GM10248 (cell line): ENCODE data around the gene AUTS2.
"Not testable (repeated sequence)": the region's sequence is repeated elsewhere in the genome, so short reads cannot be mapped to it uniquely, and the experiment has no call there.

ENCODE experiments used
- CTCF ChIA-PET: fragments of 300-600 bp; sonication (Branson Sonifier 250); formaldehyde crosslinking; extraction: SDS; loops from one replicate; lab custom pipeline; 2021; ENCODE audit warnings: antibody characterized with exemption; lab: Yijun Ruan, JAX
- POLR2A ChIA-PET: fragments of 350-650 bp; sonication (Branson Sonifier 250); formaldehyde crosslinking; extraction: SDS; loops from one replicate; lab custom pipeline; 2020; ENCODE audit warnings: antibody characterized with exemption; lab: Yijun Ruan, JAX
- DNase-seq: peaks from one replicate; pipeline ENCODE4 v3.0.0; 2012; ENCODE audit errors: extremely low spot score
- CTCF ChIP-seq: IDR thresholded peaks from 2 replicates; pipeline ENCODE4 v1.5.1; 2012; ENCODE audit warnings: mild to moderate bottlenecking, low read depth; ENCODE audit errors: extremely low read depth, missing control alignments, control extremely low read depth

Gene AUTS2

GRCh38 chr7:70728872-70729552 is 1130.7 kb downstream of the AUTS2 start:
- no peak for TF ChIP-seq CTCF
- POLR2A ChIA-PET = no interaction called here
- CTCF ChIA-PET = interaction anchor here (1.6 to 2.5 kb wide), 2 partner anchors 12 to 32 kb away, joined by 4 to 9 read pairs; no protein-coding TSS in a partner anchor
- DNase-seq = no peak

- CTCF ChIA-PET = interaction anchor here (1.4 to 2.5 kb wide), 3 partner anchors 9 to 31 kb away, joined by 3 to 9 read pairs (median 4); no protein-coding TSS in a partner anchor
- not testable (repeated sequence) for DNase-seq
These were observed 1131.4 kb downstream of the AUTS2 start for GRCh38 chr7:70729553-70730157.

DNA sequence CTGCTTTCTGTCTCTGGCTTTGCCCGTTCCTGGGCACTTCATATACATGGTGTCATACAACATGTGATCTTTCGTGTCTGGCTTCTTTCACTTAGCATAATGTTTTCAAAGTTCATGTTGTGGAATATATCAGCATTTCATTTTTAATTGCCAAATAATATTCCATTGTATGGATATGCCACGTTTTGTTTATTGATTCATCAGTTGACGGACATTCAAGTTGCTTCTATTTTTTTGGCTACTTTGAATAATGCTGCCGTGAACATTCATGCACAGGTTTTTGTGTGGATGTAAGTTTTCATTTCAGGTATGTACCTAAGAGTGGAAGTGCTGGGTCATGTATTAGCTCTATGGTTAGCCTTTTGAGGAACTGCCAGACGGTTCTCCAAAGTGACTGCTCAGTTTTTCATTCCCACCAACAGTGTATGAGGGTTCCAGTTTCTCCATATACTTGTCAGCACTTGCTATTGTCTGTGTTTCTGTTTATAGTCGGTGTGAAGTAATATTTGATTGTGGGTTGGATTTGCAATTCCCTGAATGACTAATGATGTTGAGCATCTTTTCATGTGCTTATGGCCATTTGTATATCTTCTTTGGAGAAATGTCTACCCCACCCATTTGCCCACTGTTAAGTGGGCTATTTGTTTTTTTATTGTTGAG is 1132.3 kb downstream of the AUTS2 start:
- CTCF ChIA-PET = interaction anchor here (1.4 to 2.5 kb wide), 2 partner anchors 10 to 13 kb away, joined by 3 to 9 read pairs; no protein-coding TSS in a partner anchor
- no peak for DNase-seq
- POLR2A ChIA-PET = no interaction called here
- no peak for TF ChIP-seq CTCF

More at GRCh38 chr7:70729553-70730157, 1131.4 kb downstream of the AUTS2 start:
- POLR2A ChIA-PET = not testable (repeated sequence)

DNA sequence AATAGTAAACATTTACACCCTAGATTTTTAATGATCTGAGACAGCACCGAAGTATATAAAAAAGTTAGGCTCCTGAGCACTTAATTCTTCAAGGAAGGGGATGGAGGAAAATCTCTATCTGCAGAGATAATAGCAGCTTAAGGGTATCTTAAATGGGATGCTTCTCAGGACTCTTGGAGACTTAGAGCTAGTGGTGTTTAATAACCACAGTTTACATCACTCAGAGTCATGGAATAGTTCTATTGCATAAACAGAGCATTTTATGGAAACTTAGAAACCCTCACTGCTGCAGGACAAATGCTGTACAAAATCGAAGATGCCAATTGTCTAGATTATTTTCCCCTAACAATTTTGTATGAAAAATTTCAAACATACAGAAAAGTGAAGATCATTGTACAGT is 1134.8 kb downstream of the AUTS2 start:
- CTCF ChIA-PET = interaction anchor here (0.8 to 2.0 kb wide), 3 partner anchors 9 to 38 kb away, joined by 3 to 6 read pairs (median 3); no protein-coding TSS in a partner anchor

DNA sequence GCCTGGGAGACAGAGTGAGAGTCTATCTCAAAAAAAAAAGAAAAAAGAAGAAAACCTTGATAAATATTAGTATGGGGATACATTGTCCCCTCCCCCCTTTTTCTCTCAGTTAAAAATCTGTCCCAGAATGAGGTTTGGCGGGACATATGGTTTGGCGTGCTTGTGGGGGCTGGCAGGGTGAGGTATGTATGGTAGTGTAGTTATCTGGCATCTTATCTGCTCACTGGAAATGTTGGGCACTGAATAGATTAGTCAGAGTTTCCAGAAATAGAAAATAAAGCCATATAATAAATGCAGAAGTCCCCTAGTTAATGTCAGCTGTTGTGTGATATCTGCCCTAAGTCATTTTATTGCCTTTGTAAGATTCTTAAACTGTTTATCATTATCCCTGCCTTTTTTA is 1136.1 kb downstream of the AUTS2 start:
- POLR2A ChIA-PET = no interaction called here
- no peak for TF ChIP-seq CTCF
- DNase-seq = no peak
- CTCF ChIA-PET = interaction anchor here (0.9 to 2.0 kb wide), 3 partner anchors 14 to 19 kb away, joined by 4 to 6 read pairs (median 4); no protein-coding TSS in a partner anchor

More for the DNA sequence above, 1134.8 kb downstream of the AUTS2 start:
- DNase-seq = no peak
- POLR2A ChIA-PET = no interaction called here
- no peak for TF ChIP-seq CTCF

GRCh38 chr7:70735313-70735712 is 1137.0 kb downstream of the AUTS2 start:
- CTCF ChIA-PET = interaction anchor here (0.9 kb wide), 1 partner anchor 16 kb away, joined by 4 read pairs; no protein-coding TSS in a partner anchor
- POLR2A ChIA-PET = no interaction called here
- DNase-seq = no peak
- no peak for TF ChIP-seq CTCF
